Body of pancreas (tissue), 4 donors: ENCODE data around the gene CCDC134.

ENCODE experiments used
- CTCF ChIP-seq, 7 experiments: fragments of 450-650 bp in 4 of 7; fragments of 200-600 bp in 3 of 7; sonication (generic) in 3 of 7; IDR thresholded peaks; one replicate each; pipeline ENCODE4 v1.5.1; 2016 to 2019; ENCODE audit warnings: antibody characterized with exemption in 7 of 7
- POLR2A ChIP-seq, 3 donors: fragments of 450-650 bp; IDR thresholded peaks; one replicate each; pipeline ENCODE4 v1.6.1; 2016; ENCODE audit warnings: antibody characterized with exemption in 3 of 3, mild to moderate bottlenecking in 2 of 3

GRCh38 chr22:41768430-41768829 is 32.0 kb upstream of the CCDC134 start:
- no peak for TF ChIP-seq CTCF (IDR thresholded peaks at IDR 0.05)
- TF ChIP-seq POLR2A (IDR thresholded peaks at IDR 0.05): no peak
